C4-2B (cell line): Measurements from ENCODE around the gene IRX4.

ENCODE experiments used
- ZFX ChIP-seq: fragments of 450-650 bp; IDR thresholded peaks from 2 replicates; pipeline ENCODE4 v1.6.1; 2017
- TF ChIP-seq, protein P1 (sequence below): fragments of 450-650 bp; conservative IDR thresholded peaks from 2 replicates; pipeline ENCODE4 v1.5.1; 2017; ENCODE audit warnings: mild to moderate bottlenecking

DNA sequence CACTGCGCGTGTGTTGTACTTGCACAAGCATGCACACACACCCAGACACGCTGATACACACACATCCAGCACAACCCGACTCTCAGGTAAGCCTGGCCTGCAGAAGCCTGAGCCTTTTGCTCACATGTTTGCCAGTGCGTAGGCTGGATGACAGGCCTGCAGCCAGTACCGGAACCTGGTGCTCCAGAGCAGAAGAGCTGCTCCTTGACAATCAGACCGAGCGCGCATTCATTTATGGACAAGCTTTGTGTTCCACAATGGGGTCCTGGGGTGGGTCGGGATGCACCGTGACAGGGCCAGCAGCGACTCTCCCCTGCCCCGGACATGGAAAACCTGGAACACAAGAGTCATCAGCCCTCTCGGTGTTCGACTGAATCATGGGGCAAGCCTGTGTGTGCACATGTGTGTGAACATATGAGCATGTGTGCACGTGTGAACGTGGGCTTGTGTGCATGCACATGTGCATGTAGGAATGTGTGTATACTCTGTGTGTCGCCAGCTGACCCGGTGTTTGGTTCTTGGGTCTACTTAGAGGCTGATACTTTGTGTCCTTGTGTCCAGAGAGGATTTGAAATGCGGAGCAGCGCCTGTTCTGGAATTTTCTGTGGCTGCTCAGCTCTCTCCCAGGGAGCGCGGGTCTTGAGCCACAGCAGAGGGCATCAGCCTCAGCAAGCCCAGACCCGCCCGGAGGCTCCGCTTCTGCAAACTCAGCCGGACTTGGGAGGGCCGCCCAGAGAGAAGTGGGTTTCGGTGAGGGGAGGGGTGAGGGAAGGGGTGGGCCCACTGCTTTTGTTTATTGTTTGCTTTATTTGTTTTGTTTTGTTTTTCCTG lies 32.2 kb downstream of the IRX4 start:
- TF ChIP-seq, protein P1, sequence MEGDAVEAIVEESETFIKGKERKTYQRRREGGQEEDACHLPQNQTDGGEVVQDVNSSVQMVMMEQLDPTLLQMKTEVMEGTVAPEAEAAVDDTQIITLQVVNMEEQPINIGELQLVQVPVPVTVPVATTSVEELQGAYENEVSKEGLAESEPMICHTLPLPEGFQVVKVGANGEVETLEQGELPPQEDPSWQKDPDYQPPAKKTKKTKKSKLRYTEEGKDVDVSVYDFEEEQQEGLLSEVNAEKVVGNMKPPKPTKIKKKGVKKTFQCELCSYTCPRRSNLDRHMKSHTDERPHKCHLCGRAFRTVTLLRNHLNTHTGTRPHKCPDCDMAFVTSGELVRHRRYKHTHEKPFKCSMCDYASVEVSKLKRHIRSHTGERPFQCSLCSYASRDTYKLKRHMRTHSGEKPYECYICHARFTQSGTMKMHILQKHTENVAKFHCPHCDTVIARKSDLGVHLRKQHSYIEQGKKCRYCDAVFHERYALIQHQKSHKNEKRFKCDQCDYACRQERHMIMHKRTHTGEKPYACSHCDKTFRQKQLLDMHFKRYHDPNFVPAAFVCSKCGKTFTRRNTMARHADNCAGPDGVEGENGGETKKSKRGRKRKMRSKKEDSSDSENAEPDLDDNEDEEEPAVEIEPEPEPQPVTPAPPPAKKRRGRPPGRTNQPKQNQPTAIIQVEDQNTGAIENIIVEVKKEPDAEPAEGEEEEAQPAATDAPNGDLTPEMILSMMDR: no peak
- TF ChIP-seq ZFX: no peak
